Measurements from ENCODE around the gene MIPEP. TPM values are rescaled to one million over a fixed set of nuclear protein-coding genes. Genes with fewer than 3 reads are reported as not detected.

Gene MIPEP
- polyA plus RNA-seq, 2 of the 4 experiments (the other 2 are of a cell fraction): 21.6 to 32.8 TPM

- no peak for TF ChIP-seq EP300 (IDR thresholded peaks at IDR 0.05)
- no peak for TF ChIP-seq FOSB (CRISPR knock-in tag; IDR thresholded peaks at IDR 0.05)
- TF ChIP-seq HDAC2 (IDR thresholded peaks at IDR 0.05): no peak
- TF ChIP-seq POLR2A (IDR thresholded peaks at IDR 0.05; ENCODE audit: low read length): no peak
These were observed 159.7 kb downstream of the MIPEP start (continued) for GRCh38 chr13:23729531-23729930.

- Histone ChIP-seq H3K4me2 (no peak overlapping the region), H3K4me1 (no peaks in the 10 kb centered on the region), H3K4me3 (no peak overlapping the region), H3K27ac (no peak overlapping the region), H3K9me3 (no peaks in the 10 kb centered on the region)
- 90% methylated on average over 3 of the region's 3 CpGs for WGBS (ENCODE audit: missing lambda C conversion rate)
- TF ChIP-seq FOSB (CRISPR knock-in tag; IDR thresholded peaks at IDR 0.05): no peak
- no peak for TF ChIP-seq CHD2 (IDR thresholded peaks at IDR 0.05; ENCODE audit: low read length, partially characterized antibody)
- no peak for TF ChIP-seq EP300 (IDR thresholded peaks at IDR 0.05)
- ATAC-seq: no peak
- no peak for FAIRE-seq
- no peak for DNase-seq (ENCODE audit: low read depth in 1 of 2, low spot score in 1 of 2)
- ChIA-PET CTCF (no interaction called here), POLR2A (no interaction called here)
These were observed 160.4 kb downstream of the MIPEP start for GRCh38 chr13:23728807-23729206.

GRCh38 chr13:23725922-23726321, 163.3 kb downstream of the MIPEP start:
- CTCF ChIA-PET: interaction anchor here (1.0 to 1.1 kb wide), 2 partner anchors 17 to 163 kb away, joined by 3 read pairs; partner anchors contain the start of gene MIPEP
- H3K4me1 ChIP-seq: no peaks in the 10 kb centered on the region
- no peak overlapping the region for H3K27ac ChIP-seq
- TF ChIP-seq HOXB5 (CRISPR knock-in tag; IDR thresholded peaks at IDR 0.05) (no peak), CHD2 (IDR thresholded peaks at IDR 0.05; ENCODE audit: low read length, partially characterized antibody) (no peak), KDM1A (IDR thresholded peaks at IDR 0.05; ENCODE audit: low read depth) (no peak), REST (IDR thresholded peaks at IDR 0.05) (no peak), E2F6 (IDR thresholded peaks at IDR 0.05; ENCODE audit: borderline replicate concordance, low read depth) (no peak), MAZ (IDR thresholded peaks at IDR 0.05; ENCODE audit: borderline replicate concordance, low read depth, low read length) (no peak), TFCP2L1 (CRISPR knock-in tag; IDR thresholded peaks at IDR 0.05) (no peak), JUN (IDR thresholded peaks at IDR 0.05) (no peak), PHF8 (IDR thresholded peaks at IDR 0.05; ENCODE audit: borderline replicate concordance, low read depth) (no peak), HOXA7 (CRISPR knock-in tag; IDR thresholded peaks at IDR 0.05) (no peak), SREBF2 (IDR thresholded peaks at IDR 0.05) (no peak), ELK1 (IDR thresholded peaks at IDR 0.05; ENCODE audit: low read depth, low read length) (no peak), HDAC2 (IDR thresholded peaks at IDR 0.05) (no peak), POLR2A (IDR thresholded peaks at IDR 0.05; ENCODE audit: low read length) (no peak), FOXS1 (CRISPR knock-in tag; IDR thresholded peaks at IDR 0.05) (no peak), HOXB13 (CRISPR knock-in tag; IDR thresholded peaks at IDR 0.05; ENCODE audit: low read depth) (no peak)
- no peak overlapping the region for H3K4me3 ChIP-seq
- no peak overlapping the region for H3K4me2 ChIP-seq
- H3K9me3 ChIP-seq: no peaks in the 10 kb centered on the region
- POLR2A ChIA-PET: no interaction called here
- FAIRE-seq (no peak), ATAC-seq (no peak), DNase-seq (ENCODE audit: low read depth in 1 of 2, low spot score in 1 of 2) (no peak)
- 89% methylated on average over 7 of the region's 10 CpGs for WGBS (ENCODE audit: missing lambda C conversion rate)
